Astrocyte of the spinal cord (primary cell): Measurements from ENCODE around the gene SCCPDH.

ENCODE experiments used
- DNase-seq: peaks from one replicate; pipeline ENCODE4 v3.0.0; 2011; ENCODE audit warnings: low read depth, low spot score
- H3K4me3 ChIP-seq: 2 replicates; pipeline ENCODE4 v1.5.1; 2011; ENCODE audit warnings: low read depth, mild to moderate bottlenecking, low read length, moderate library complexity
- CTCF ChIP-seq: IDR thresholded peaks from 2 replicates; pipeline ENCODE4 v1.5.1; 2012; ENCODE audit warnings: low read depth, mild to moderate bottlenecking, low read length, inconsistent platforms
- in situ Hi-C: cut with HindIII; loops from 2 replicates; pipeline ENCODE4 v1.10.0; 2017; ENCODE audit warnings: low sequenced_read_pairs

The SCCPDH gene

GRCh38 chr1:246765521-246765920 is 41.3 kb downstream of the SCCPDH start:
- TF ChIP-seq CTCF, result no peak
- no peak for DNase-seq
- in situ Hi-C loops, result no loop called here
- no peak overlapping the region for H3K4me3 ChIP-seq

- DNase-seq, result no peak
- H3K4me3 ChIP-seq, result no peak overlapping the region
- TF ChIP-seq CTCF, result no peak
- in situ Hi-C loops, result no loop called here
Observed at GRCh38 chr1:246768403-246769020, 44.3 kb downstream of the SCCPDH start.

GRCh38 chr1:246769306-246769705 is 45.1 kb downstream of the SCCPDH start:
- TF ChIP-seq CTCF, result no peak
- H3K4me3 ChIP-seq, result no peak overlapping the region
- in situ Hi-C loops, result no loop called here
- DNase-seq, result peak; percentile 58

- no peak for TF ChIP-seq CTCF
- H3K4me3 ChIP-seq, result no peak overlapping the region
- no peak for DNase-seq
- in situ Hi-C loops, result no loop called here
Observed at GRCh38 chr1:246771366-246771765, 47.2 kb downstream of the SCCPDH start.

GRCh38 chr1:246772686-246773085 is 48.5 kb downstream of the SCCPDH start:
- in situ Hi-C loops, result no loop called here
- no peak for TF ChIP-seq CTCF
- no peak overlapping the region for H3K4me3 ChIP-seq
- no peak for DNase-seq

- no peak for TF ChIP-seq CTCF
- no peak overlapping the region for H3K4me3 ChIP-seq
- no peak for DNase-seq
- in situ Hi-C loops, result no loop called here
Observed at GRCh38 chr1:246773213-246773641, 49.0 kb downstream of the SCCPDH start.
